ENCODE results near the gene BAG5.

- no peak for TF ChIP-seq POLR2AphosphoS5 (IDR thresholded peaks at IDR 0.05; ENCODE audit: low read depth, low read length)
- no peak for TF ChIP-seq TAF1 (IDR thresholded peaks at IDR 0.05; ENCODE audit: borderline replicate concordance, low read depth, low read length)
- TF ChIP-seq POLR2A (IDR thresholded peaks at IDR 0.05; ENCODE audit: low read depth, low read length) = no peak
Observed at GRCh38 chr14:103532216-103533136, 30.0 kb downstream of the BAG5 start.
